ENCODE data around the gene MS4A8. TPM values are rescaled to one million over a fixed set of nuclear protein-coding genes. Genes with fewer than 3 reads are reported as not detected.
"Not testable (repeated sequence)": the region's sequence is repeated elsewhere in the genome, so short reads cannot be mapped to it uniquely, and the experiment has no call there.

MS4A8 gene
- total RNA-seq, 4 donors from 2014 or later = 0.98 to 9.5 (median 2.1) TPM; not detected in 1

DNA sequence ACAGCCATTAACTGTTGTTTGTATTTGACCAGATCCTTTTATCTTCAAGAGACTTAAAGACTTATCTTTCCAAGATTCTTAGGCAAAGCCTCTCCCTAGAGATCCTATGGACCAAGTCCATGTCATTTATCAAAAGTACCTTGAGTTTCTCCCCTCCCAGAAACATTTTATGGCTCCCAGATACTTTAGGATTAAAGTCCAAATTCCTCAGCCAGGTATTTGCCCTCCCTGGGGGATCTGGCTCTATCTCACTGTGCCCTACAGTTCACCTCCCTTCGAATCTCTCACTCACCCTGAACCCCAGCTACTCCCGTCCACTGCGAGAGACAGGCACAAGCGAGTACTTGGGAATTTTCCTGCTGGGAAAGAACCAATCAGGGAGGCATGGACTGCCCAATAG, 11.9 kb downstream of the MS4A8 start:
- H3K36me3 ChIP-seq = no peaks in the 10 kb centered on the region
- H3K27me3 ChIP-seq = no peaks in the 10 kb centered on the region
- no peaks in the 10 kb centered on the region for H3K4me1 ChIP-seq
- H3K9me3 ChIP-seq = no peaks in the 10 kb centered on the region
- no peak for TF ChIP-seq POLR2A (IDR thresholded peaks at IDR 0.05)
- TF ChIP-seq, protein P1, sequence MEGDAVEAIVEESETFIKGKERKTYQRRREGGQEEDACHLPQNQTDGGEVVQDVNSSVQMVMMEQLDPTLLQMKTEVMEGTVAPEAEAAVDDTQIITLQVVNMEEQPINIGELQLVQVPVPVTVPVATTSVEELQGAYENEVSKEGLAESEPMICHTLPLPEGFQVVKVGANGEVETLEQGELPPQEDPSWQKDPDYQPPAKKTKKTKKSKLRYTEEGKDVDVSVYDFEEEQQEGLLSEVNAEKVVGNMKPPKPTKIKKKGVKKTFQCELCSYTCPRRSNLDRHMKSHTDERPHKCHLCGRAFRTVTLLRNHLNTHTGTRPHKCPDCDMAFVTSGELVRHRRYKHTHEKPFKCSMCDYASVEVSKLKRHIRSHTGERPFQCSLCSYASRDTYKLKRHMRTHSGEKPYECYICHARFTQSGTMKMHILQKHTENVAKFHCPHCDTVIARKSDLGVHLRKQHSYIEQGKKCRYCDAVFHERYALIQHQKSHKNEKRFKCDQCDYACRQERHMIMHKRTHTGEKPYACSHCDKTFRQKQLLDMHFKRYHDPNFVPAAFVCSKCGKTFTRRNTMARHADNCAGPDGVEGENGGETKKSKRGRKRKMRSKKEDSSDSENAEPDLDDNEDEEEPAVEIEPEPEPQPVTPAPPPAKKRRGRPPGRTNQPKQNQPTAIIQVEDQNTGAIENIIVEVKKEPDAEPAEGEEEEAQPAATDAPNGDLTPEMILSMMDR (IDR thresholded peaks at IDR 0.05) = no peak
- no peak overlapping the region for H3K27ac ChIP-seq
- no peak for DNase-seq
- intact Hi-C loops (cut with DNase I; ENCODE audit: low total_unique reads) = no loop called here
- no peak overlapping the region for H3K4me3 ChIP-seq

DNA sequence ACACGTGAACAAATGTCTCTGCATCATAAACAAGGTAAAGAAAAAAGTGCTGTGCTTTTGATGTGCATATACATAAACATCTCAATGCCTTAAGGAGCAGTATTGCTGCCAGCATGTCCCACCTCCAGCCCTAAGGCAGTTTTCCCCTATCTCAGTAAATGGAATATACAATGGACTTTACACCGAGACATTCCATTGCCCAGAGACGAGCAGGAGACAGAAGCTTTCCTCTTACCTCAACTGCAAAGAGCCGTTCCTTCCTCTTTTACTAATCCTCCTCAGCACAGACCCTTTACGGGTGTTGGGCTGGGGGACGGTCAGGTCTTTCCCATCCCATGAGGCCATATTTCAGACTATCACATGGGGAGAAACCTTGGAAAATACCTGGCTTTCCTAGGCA, 14.0 kb downstream of the MS4A8 start:
- DNase-seq; H3K9me3 ChIP-seq; H3K27ac ChIP-seq; H3K4me1 ChIP-seq; H3K4me3 ChIP-seq; H3K36me3 ChIP-seq; intact Hi-C loops (cut with DNase I; ENCODE audit: low total_unique reads); H3K27me3 ChIP-seq: not testable (repeated sequence)

DNA sequence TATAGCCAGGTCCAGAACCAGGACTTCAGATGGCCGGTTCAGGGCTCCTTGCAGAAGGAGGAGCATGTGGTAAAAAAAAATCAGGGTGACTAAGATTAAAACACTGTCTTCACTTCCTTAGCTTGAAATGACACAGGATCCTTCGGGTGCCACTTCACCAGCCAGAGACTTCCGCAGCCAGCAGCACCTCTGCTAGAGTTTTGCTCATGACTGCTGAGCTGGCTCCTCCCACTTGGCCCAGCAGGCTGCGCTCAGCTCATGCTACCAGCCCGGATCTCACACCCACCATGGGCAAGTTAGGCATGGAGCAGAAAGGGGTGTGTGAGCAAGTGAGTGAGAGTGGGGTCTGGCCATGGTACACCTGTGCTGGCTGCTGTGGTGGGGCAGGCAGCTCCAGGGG, 18.5 kb downstream of the MS4A8 start:
- TF ChIP-seq, protein P1 (IDR thresholded peaks at IDR 0.05) = no peak
- TF ChIP-seq POLR2A (IDR thresholded peaks at IDR 0.05) = no peak
- no peak for DNase-seq
- no peaks in the 10 kb centered on the region for H3K27me3 ChIP-seq
- no peak overlapping the region for H3K27ac ChIP-seq
- H3K4me1 ChIP-seq = no peaks in the 10 kb centered on the region
- no peak overlapping the region for H3K4me3 ChIP-seq
- intact Hi-C loops (cut with DNase I; ENCODE audit: low total_unique reads) = no loop called here
- H3K9me3 ChIP-seq = no peaks in the 10 kb centered on the region
- no peaks in the 10 kb centered on the region for H3K36me3 ChIP-seq

DNA sequence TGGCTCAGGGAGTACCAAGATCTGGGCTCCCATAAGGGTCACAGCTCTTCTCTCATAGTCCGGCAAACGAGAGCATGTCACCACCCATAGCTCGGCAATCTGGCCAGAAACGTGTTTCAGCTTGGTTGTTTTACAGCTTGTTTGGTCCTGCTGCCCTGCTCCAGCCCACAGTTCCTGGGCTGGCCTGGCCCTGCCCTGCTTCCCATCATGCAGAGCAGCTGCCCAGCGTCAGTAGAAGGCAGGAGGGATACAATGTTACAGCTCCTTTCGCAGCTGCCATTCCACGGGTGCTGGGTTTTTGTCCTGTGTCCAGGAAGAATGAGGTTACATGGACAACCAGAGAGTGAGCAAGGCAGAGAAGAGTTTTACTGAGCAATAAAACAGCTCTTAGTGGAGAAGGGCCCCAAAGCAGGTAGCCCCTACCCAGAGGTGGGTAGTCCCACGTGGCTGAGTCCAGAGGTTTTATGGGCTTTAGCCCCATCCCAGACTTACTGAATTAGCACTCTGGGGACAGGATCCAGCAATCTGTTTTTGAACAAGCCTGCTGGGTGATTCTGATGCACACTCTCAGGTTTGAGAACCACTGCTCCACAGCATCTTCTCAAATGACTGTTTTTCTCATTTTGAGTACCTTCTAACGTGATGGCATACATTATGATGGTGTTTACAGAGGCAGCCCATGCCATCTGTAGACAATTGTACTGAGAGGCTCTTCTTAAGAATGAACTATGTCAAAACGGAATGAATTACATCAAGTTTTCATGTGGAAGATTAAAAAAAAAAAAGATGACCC, 19.3 kb downstream of the MS4A8 start:
- no peak overlapping the region for H3K27ac ChIP-seq
- no peaks in the 10 kb centered on the region for H3K9me3 ChIP-seq
- H3K4me3 ChIP-seq = no peak overlapping the region
- H3K36me3 ChIP-seq = no peaks in the 10 kb centered on the region
- intact Hi-C loops (cut with DNase I; ENCODE audit: low total_unique reads) = no loop called here
- H3K4me1 ChIP-seq = no peaks in the 10 kb centered on the region
- no peak for DNase-seq
- TF ChIP-seq, protein P1 (IDR thresholded peaks at IDR 0.05) = no peak
- no peak for TF ChIP-seq POLR2A (IDR thresholded peaks at IDR 0.05)
- no peaks in the 10 kb centered on the region for H3K27me3 ChIP-seq

DNA sequence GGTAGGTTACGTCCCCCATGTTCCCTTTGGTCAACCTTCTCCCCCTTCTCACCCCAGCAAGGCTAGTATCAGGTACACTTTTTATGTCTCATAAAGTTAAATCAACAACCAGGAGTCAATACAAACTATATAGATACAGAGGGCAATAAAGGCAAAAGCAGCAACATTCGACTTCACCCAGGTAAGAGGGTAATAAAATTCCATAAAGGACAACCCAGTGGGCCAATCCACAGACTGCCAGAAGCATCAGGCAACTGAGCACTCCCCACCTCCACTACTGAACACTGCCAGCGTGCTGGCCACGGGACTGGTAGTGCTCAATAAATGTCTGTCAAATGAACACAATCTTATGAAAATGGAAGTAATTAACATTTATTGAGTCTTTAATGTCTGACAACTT, 20.0 kb downstream of the MS4A8 start:
- intact Hi-C loops (cut with DNase I; ENCODE audit: low total_unique reads) = no loop called here

More for the DNA sequence above, 20.0 kb downstream of the MS4A8 start:
- no peaks in the 10 kb centered on the region for H3K36me3 ChIP-seq
- H3K27ac ChIP-seq = no peak overlapping the region
- no peaks in the 10 kb centered on the region for H3K27me3 ChIP-seq
- DNase-seq = no peak
- no peak overlapping the region for H3K4me3 ChIP-seq
- TF ChIP-seq, protein P1 (IDR thresholded peaks at IDR 0.05) = no peak
- TF ChIP-seq POLR2A (IDR thresholded peaks at IDR 0.05) = no peak
- no peaks in the 10 kb centered on the region for H3K4me1 ChIP-seq
- H3K9me3 ChIP-seq = no peaks in the 10 kb centered on the region

All from uterus (tissue), 4 donors.